Activated CD8-positive, alpha-beta memory T cell treated with anti-CD3 and anti-CD28 coated beads, Interleukin-2, amount 10 ng/mL, durations not matched to agents 7 days and 5 days (primary cell): ENCODE measurements around the gene THOC5. TPM values are rescaled to one million over a fixed set of nuclear protein-coding genes. Genes with fewer than 3 reads are reported as not detected.
"Not testable (repeated sequence)": the region's sequence is repeated elsewhere in the genome, so short reads cannot be mapped to it uniquely, and the experiment has no call there.

Experiments
- ATAC-seq: fragments of 150-1000 bp; cut with Tn5 transposase; one replicate; pipeline ENCODE4 v1.10.0; 2021; ENCODE audit warnings: moderate library complexity
- CTCF ChIA-PET: fragments of 350-600 bp; sonication (Branson Sonifier 250); formaldehyde crosslinking; loops from one replicate; lab custom pipeline; 2021; ENCODE audit warnings: antibody characterized with exemption; lab: Charles Lee
- DNase-seq: peaks from one replicate; pipeline ENCODE4 v3.0.0-alpha.2; 2020
- H3K27ac Mint-ChIP-seq: one replicate; pipeline ENCODE4 v1.8.0; 2021; ENCODE audit warnings: mild to moderate bottlenecking, mixed read lengths
- H3K27me3 Mint-ChIP-seq: one replicate; pipeline ENCODE4 v1.8.0; 2021; ENCODE audit warnings: mixed read lengths
- H3K36me3 Mint-ChIP-seq: one replicate; pipeline ENCODE4 v1.8.0; 2021; ENCODE audit warnings: mild to moderate bottlenecking, mixed read lengths
- H3K4me1 Mint-ChIP-seq: one replicate; pipeline ENCODE4 v1.8.0; 2021; ENCODE audit warnings: mixed read lengths
- H3K4me3 Mint-ChIP-seq: one replicate; pipeline ENCODE4 v1.8.0; 2021; ENCODE audit warnings: mild to moderate bottlenecking, moderate library complexity, mixed read lengths
- H3K9me3 Mint-ChIP-seq: one replicate; pipeline ENCODE4 v1.8.0; 2022; ENCODE audit warnings: low read depth, mixed read lengths
- total RNA-seq, 2 experiments: library from RNA; stranded (reverse); gene quantifications; one replicate each; pipeline ENCODE4 v1.2.3, GENCODE V29; 2021

The THOC5 gene
- total RNA-seq: 10 to 100 TPM; 57.5 to 62.9 TPM

DNA sequence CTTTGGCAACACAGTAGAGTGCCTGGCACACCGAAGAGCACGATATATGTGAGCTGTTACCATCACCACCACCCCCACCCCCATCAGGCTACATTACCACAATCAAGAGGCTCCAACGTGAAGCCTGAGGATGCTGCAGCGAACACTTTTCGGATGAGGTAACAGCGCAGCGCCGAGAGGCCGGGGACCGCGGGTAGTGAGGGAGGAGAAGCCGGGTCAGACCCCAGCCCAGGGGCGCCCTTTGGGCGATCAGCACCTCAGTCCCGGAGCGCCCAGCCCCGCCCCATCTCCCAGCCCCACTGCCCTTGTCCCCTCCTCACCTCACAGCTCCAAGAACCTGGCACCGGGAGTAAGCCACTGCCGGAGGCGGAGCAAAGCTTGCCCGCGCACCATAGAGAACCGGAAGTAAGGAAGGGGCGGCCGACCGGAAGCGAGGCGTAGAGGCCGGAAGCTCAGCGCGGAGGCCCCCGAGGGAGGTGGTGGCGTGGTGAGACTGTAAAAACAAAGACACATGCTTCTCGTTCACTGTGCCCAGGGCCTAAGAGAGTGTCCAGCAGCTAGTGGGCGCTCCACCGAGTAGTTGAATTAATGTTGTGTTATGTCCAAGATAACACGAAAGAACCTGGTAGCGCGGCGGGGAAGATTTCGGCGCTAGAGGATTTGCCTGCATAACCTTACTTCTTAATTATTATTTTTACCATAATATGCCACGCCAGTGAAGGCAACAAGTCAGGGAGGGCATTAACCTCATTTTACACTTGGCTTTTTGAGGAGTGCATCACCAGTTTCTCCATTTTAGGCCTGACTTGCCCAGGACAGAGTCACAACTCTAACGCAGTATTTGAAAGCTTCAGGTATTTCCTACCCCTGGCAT lies at the start of gene THOC5:
Gene THOC5 (minus strand): TSS at position 407 of the 874 bp plus-strand sequence. CDS start 4,610 bp downstream, outside the sequence.
- peak; percentile 98 for ATAC-seq
- H3K4me1 Mint-ChIP-seq: peaks cover 12% of the 10 kb centered on the region
- H3K27ac Mint-ChIP-seq: peak within 1 kb of the TSS; percentile 94
- H3K36me3 Mint-ChIP-seq: peaks cover 19% of the 10 kb centered on the region
- peak within 1 kb of the TSS; percentile 88 for H3K4me3 Mint-ChIP-seq
- H3K27me3 Mint-ChIP-seq: no peaks in the 10 kb centered on the region
- CTCF ChIA-PET: interaction anchor here (0.5 to 1.8 kb wide), 13 partner anchors 19 to 165 kb away, joined by 3 to 7 read pairs (median 4); partner anchors contain the start of genes AP1B1, NF2 and NIPSNAP1
- DNase-seq: peak; percentile 94
- no peaks in the 10 kb centered on the region for H3K9me3 Mint-ChIP-seq

DNA sequence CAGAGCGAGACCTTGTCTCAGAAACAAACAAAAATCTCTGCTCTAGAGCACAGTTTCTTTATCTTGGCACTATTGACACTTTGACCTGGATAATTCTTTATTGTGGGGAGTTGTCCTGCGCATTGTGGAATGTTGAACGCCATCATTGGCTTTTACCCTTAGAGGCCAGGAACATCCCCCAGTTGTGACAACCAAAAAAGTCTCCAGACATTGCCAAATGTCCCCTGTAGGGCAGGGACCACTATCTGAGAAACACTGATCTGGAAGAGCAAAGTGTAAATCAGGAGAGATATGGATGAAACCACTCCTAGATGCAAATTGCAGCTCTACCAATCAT lies 45.1 kb upstream of the THOC5 start:
- H3K27me3 Mint-ChIP-seq: no peaks in the 10 kb centered on the region
- H3K9me3 Mint-ChIP-seq: no peaks in the 10 kb centered on the region
- no peak for ATAC-seq
- H3K27ac Mint-ChIP-seq: no peak overlapping the region
- no peaks in the 10 kb centered on the region for H3K36me3 Mint-ChIP-seq
- CTCF ChIA-PET: no interaction called here
- H3K4me3 Mint-ChIP-seq: no peak overlapping the region
- peaks cover 11% of the 10 kb centered on the region for H3K4me1 Mint-ChIP-seq
- DNase-seq: no peak

DNA sequence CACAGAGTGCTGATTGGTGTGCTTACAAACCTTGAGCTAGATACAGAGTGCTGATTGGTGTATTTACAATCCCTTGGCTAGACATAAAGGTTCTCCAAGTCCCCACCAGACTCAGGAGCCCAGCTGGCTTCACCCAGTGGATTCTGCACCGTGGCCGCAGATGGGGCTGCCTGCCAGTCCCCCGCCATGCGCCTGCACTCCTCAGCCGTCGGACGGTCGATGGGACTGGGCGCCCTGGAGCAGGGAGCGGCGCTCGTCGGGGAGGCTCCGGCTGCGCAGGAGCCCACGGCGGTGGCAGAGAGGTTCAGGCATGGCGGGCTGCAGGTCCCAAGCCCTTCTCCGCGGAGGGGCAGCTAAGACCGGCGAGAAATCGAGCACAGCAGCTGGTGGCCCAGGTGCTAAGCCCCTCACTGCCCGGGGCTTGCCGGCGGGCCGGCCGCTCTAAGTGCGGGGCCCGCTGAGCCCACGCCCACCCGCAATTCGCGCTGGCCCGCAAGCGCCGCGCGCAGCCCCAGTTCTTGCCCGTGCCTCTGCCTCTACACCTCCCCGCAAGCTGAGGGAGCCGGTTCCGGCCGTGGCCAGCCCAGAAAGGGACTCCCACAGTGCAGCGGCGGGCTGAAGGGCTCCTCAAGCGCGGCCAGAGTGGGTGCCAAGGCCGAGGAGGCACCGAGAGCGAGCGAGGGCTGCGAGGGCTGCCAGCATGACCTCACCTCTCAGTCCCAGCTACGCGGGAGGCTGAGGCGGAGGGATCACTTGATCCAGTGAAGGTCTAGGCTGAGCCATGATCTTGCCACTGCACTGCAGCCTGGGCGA lies 44.5 kb upstream of the THOC5 start:
- H3K27ac Mint-ChIP-seq: not testable (repeated sequence)

DNA sequence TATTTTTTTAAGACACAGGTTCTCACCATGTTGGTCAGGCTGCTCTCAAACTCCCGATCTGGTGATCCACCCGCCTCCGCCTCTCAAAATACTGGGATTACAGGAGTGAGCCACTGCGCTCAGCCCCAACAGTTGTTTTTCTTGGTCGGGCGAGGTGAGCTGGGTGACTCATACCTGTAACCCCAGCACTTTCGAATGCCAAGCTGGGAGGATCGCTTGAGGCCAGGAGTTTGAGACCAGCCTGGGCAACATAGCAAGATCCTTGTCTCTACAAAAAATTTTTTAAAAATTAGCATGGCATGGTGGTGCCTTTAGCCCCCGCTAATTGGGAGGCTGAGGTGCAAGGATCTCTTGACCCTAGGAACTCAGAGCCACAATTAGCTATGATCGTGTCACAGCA lies 42.9 kb upstream of the THOC5 start:
- no peak for ATAC-seq
- no peaks in the 10 kb centered on the region for H3K27me3 Mint-ChIP-seq
- DNase-seq: no peak
- H3K27ac Mint-ChIP-seq: peak overlapping the region; percentile 65
- no peaks in the 10 kb centered on the region for H3K36me3 Mint-ChIP-seq
- no peak overlapping the region for H3K4me3 Mint-ChIP-seq
- CTCF ChIA-PET: interaction anchor here (0.6 to 1.4 kb wide), 3 partner anchors 9 to 42 kb away, joined by 3 read pairs; no protein-coding TSS in a partner anchor
- no peaks in the 10 kb centered on the region for H3K9me3 Mint-ChIP-seq
- H3K4me1 Mint-ChIP-seq: peaks cover 9% of the 10 kb centered on the region

More for the DNA sequence above, 44.5 kb upstream of the THOC5 start:
- H3K4me1 Mint-ChIP-seq: peaks cover 11% of the 10 kb centered on the region
- CTCF ChIA-PET: interaction anchor here (0.6 to 1.4 kb wide), 4 partner anchors 9 to 350 kb away, joined by 3 read pairs; partner anchors contain the start of gene THOC5
- DNase-seq, H3K27me3 Mint-ChIP-seq, H3K36me3 Mint-ChIP-seq, H3K9me3 Mint-ChIP-seq, ATAC-seq, H3K4me3 Mint-ChIP-seq: not testable (repeated sequence)

DNA sequence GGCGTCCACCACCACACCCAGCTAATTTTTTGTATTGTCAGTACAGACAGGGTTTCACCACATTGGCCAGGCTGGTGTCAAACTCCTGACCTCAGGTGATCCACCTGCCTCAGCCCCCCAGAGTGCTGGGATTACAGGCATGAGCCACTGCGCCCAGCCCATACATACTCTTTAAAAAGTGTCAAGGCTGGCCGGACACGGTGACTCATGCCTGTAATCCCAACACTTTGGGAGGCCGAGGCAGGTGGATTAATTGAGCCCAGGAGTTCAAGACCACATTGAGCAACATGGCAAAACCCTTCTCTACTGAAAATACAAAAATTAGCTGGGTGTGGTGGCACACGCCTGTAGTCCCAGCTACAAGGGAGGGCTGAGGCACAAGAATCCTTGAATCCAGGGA lies 40.9 kb upstream of the THOC5 start:
- H3K4me1 Mint-ChIP-seq: peaks cover 18% of the 10 kb centered on the region
- H3K9me3 Mint-ChIP-seq, DNase-seq, H3K27me3 Mint-ChIP-seq, ATAC-seq, H3K27ac Mint-ChIP-seq, H3K4me3 Mint-ChIP-seq, H3K36me3 Mint-ChIP-seq: not testable (repeated sequence)
- CTCF ChIA-PET: interaction anchor here (1.4 to 1.6 kb wide), 2 partner anchors 14 to 31 kb away, joined by 3 to 5 read pairs; partner anchors contain the start of gene NIPSNAP1

DNA sequence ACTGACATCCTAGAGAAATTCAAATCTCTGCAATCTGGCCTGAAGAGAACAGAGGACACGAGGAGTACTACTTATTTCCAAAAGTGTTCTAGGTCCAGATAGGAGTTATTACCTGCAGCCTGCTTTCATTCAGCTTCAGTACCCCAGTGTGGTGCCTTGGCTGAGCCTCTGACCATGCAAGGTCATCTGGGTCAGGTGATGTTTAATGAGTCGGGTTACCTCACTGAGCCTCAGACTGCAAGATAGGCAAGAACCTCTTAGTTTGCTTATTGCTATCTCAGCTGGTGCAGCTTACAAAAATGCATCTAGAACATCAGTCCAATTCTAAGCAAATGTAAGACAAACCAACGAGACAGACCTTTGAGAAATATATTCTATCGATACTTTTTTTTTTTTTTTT lies 40.4 kb upstream of the THOC5 start:
- no peaks in the 10 kb centered on the region for H3K27me3 Mint-ChIP-seq
- no peak overlapping the region for H3K27ac Mint-ChIP-seq
- no peaks in the 10 kb centered on the region for H3K36me3 Mint-ChIP-seq
- H3K4me3 Mint-ChIP-seq: no peak overlapping the region
- H3K4me1 Mint-ChIP-seq: peaks cover 18% of the 10 kb centered on the region
- ATAC-seq: no peak
- H3K9me3 Mint-ChIP-seq: no peaks in the 10 kb centered on the region
- DNase-seq: no peak
- CTCF ChIA-PET: interaction anchor here (1.4 kb wide), 1 partner anchor 13 kb away, joined by 3 read pairs; the partner anchor contains the start of gene NIPSNAP1

DNA sequence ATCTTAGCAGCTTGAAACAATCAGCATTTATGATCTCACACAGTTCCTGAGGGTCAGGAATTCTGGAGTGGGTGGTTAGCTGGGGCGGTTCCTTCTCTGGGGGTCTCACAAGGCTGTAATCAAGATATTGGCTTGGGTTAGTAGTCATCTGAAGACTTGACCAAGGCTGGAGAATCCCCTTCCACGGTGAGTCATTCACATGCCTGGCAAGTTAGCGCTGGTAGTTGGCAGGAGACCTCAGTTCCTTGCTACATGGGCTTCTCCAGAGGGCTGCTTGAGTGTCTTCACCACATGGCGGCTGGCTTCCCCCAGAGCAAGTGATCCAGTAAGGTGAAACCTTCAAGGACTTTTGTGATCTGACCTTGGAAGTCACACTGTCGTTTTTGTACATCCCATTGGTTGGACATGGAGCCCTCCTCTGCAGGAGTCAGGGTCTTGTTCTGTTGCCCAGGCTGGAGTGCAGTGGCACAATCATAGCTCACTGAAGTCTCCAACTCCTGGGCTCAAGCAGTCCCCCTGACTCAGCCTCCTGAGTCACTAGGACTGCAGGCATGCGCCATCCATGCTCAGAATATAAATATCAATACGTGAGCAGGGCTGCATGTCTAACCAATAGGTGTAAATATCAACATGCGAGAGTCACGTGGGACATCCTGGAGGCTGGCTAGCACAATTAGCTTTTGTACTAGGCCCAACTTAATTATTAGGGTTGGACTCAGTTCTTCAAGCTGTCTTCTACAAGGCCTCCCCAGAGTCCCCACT lies 34.6 kb upstream of the THOC5 start:
- no peaks in the 10 kb centered on the region for H3K9me3 Mint-ChIP-seq
- CTCF ChIA-PET: interaction anchor here (0.8 to 2.8 kb wide), 6 partner anchors 8 to 417 kb away, joined by 3 to 11 read pairs (median 4); partner anchors contain the start of gene THOC5

DNA sequence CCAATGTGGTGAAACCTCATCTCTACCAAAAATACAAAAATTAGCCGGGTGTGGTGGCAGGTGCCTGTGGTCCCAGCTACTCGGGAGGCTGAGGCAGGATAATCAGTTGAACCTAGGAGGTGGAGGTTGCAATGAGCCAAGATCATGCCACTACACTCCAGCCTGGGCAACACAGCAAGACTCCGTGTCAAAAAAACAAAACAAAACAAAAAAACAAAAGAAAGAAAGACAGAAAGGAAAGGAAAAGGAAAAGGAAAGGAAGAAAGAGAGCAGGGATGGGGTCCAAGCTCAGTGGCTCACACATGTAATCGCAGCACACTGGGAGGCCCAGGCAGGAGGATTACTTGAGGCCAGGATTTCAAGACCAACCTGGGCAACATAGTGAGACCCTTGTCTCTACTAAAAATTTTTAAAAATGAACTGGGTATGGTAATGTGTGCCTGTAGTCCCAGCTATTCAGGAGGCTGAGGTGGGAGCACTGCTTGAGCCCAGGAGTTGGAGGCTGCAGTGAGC lies 32.7 kb upstream of the THOC5 start:
- not testable (repeated sequence) for DNase-seq, H3K36me3 Mint-ChIP-seq, H3K27ac Mint-ChIP-seq, H3K4me3 Mint-ChIP-seq, H3K9me3 Mint-ChIP-seq, ATAC-seq, H3K27me3 Mint-ChIP-seq
- CTCF ChIA-PET: interaction anchor here (0.9 kb wide), 1 partner anchor 33 kb away, joined by 5 read pairs; the partner anchor contains the start of gene THOC5
- peaks cover 17% of the 10 kb centered on the region for H3K4me1 Mint-ChIP-seq

More for the DNA sequence above, 34.6 kb upstream of the THOC5 start:
- no peak overlapping the region for H3K27ac Mint-ChIP-seq
- DNase-seq (no peak), ATAC-seq (no peak)
- H3K36me3 Mint-ChIP-seq: no peaks in the 10 kb centered on the region
- H3K27me3 Mint-ChIP-seq: no peaks in the 10 kb centered on the region
- peaks cover 9% of the 10 kb centered on the region for H3K4me1 Mint-ChIP-seq
- no peak overlapping the region for H3K4me3 Mint-ChIP-seq

DNA sequence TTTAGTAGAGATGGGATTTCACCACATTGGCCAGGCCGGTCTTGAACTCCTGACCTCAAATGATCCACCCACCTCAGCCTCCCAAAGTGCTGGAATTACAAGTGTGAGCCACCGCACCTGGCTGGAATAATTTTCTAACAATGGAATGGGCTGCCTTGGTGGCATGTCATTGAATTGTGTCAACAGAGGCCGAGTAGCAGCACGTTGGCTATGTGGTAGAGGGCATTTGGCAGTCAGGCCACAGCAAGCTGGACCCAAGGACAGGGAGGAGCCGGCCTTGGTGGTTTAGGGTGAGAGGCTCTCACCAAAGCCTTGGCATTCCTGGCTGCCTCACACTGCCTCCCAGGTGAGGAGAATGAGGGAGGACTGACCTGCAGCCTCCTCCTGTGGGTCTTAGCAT lies 31.4 kb upstream of the THOC5 start:
- Mint-ChIP-seq H3K27ac (no peak overlapping the region), H3K4me1 (peaks cover 18% of the 10 kb centered on the region), H3K4me3 (no peak overlapping the region), H3K9me3 (no peaks in the 10 kb centered on the region), H3K27me3 (no peaks in the 10 kb centered on the region), H3K36me3 (no peaks in the 10 kb centered on the region)
- no peak for ATAC-seq
- CTCF ChIA-PET: no interaction called here
- DNase-seq: no peak

DNA sequence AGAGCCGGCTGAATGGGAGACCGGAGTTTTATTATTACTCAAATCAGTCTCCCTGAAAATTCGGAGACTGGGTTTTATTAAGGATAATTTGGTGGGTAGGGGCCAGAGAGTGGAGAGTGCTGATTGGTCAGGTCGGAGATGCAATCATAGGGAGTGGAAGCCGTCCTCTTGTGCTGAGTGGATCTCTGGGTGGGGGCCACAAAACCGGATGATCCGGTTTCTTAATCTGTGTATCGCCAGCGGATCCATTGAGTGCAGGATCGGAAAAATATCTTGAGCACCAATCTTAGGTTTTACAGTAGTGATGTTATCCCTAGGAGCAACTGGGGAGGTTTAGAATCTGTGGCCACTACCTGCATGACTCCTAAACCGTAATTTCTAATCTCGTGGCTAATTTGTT lies 28.2 kb upstream of the THOC5 start:
- CTCF ChIA-PET: interaction anchor here (0.7 to 1.5 kb wide), 2 partner anchors 28 to 1067 kb away, joined by 3 to 4 read pairs; partner anchors contain the start of gene THOC5
- peak overlapping the region; percentile 89 for H3K4me3 Mint-ChIP-seq
- H3K36me3 Mint-ChIP-seq: peaks cover 2% of the 10 kb centered on the region
- H3K4me1 Mint-ChIP-seq: peaks cover 18% of the 10 kb centered on the region
- ATAC-seq: no peak
- H3K27me3 Mint-ChIP-seq: no peaks in the 10 kb centered on the region
- H3K9me3 Mint-ChIP-seq: no peaks in the 10 kb centered on the region
- peak overlapping the region; percentile 92 for H3K27ac Mint-ChIP-seq
- no peak for DNase-seq

DNA sequence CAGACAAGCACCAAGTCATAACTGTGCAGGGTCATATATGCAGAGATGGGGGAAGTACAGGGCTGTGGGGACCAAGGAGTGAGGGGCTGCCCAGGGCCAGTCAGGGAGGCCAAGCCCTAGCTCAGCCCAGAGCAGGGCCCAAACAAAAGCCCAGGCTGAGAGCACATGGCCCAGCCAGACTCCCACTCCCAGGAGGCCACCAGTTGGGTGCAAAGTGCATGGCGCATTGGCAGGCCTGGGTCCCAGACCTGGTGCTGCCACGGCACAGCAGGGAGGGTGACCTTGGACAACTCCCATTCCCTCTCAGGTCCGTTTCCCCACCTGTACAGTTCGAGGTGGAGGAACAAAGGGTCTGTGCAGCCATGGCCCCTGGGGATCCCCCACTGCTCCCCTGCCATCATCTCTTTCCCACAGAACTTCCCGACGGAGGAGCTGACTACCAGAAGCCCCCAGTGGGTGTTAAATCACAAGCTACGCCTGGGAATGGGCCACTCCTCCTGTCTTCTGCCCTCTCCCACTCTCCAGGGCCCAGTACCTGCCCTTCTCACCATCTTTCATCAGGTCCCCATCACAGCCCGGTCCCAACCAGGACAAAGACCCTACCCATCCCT lies 26.7 kb upstream of the THOC5 start:
- no peaks in the 10 kb centered on the region for H3K27me3 Mint-ChIP-seq
- CTCF ChIA-PET: interaction anchor here (0.6 to 1.5 kb wide), 4 partner anchors 8 to 27 kb away, joined by 3 to 4 read pairs (median 3); partner anchors contain the start of gene THOC5
- peak; percentile 42 for DNase-seq

More for the DNA sequence above, 26.7 kb upstream of the THOC5 start:
- no peaks in the 10 kb centered on the region for H3K9me3 Mint-ChIP-seq
- H3K4me1 Mint-ChIP-seq: peaks cover 18% of the 10 kb centered on the region
- peaks cover 2% of the 10 kb centered on the region for H3K36me3 Mint-ChIP-seq
- H3K4me3 Mint-ChIP-seq: peak overlapping the region; percentile 89
- ATAC-seq: no peak
- H3K27ac Mint-ChIP-seq: peak overlapping the region; percentile 92
